SW 1271 (cell line): ENCODE results near the gene CLIP3.
A peak's percentile ranks its signal among the peaks of the same experiment; 100 is the strongest.
"Not testable (repeated sequence)": the region's sequence is repeated elsewhere in the genome, so short reads cannot be mapped to it uniquely, and the experiment has no call there.

Experiments used
- DNase-seq, 2 experiments: peaks; one replicate each; lab custom pipeline; 2025; lab: John Stamatoyannopoulos, UW

The CLIP3 gene

GRCh38 chr19:36046443-36047050, 13.9 kb upstream of the CLIP3 start:
- DNase-seq = no peak

GRCh38 chr19:36043952-36044351, 11.3 kb upstream of the CLIP3 start:
- DNase-seq = no peak

GRCh38 chr19:36041831-36042230, 9.2 kb upstream of the CLIP3 start:
- DNase-seq = no peak

GRCh38 chr19:36041092-36041491, 8.4 kb upstream of the CLIP3 start:
- not testable (repeated sequence) for DNase-seq

- DNase-seq = no peak
Observed at GRCh38 chr19:36040495-36040894, 7.8 kb upstream of the CLIP3 start.

- DNase-seq = no peak
Observed at GRCh38 chr19:36031308-36031707, 1.4 kb downstream of the CLIP3 start.

GRCh38 chr19:36030264-36031148, 2.2 kb downstream of the CLIP3 start:
- DNase-seq = no peak

GRCh38 chr19:36028313-36029041, 4.2 kb downstream of the CLIP3 start:
- no peak for DNase-seq

GRCh38 chr19:36027696-36028095, 5.0 kb downstream of the CLIP3 start:
- no peak for DNase-seq

GRCh38 chr19:36026091-36026876, 6.4 kb downstream of the CLIP3 start:
- DNase-seq = no peak

GRCh38 chr19:36025541-36025940, 7.1 kb downstream of the CLIP3 start:
- DNase-seq = no peak

GRCh38 chr19:36023432-36023831, 9.2 kb downstream of the CLIP3 start:
- no peak for DNase-seq

- no peak for DNase-seq
Observed at GRCh38 chr19:36019061-36019670, 13.5 kb downstream of the CLIP3 start.

- peak; percentile 93 to 97 for DNase-seq
Observed at GRCh38 chr19:36014012-36014924, 18.4 kb downstream of the CLIP3 start, which contains the start of gene ALKBH6. Gene ALKBH6 (minus strand): TSS chr19:36014213. CDS start chr19:36013397, 816 bp downstream.

GRCh38 chr19:36013280-36014011, 19.2 kb downstream of the CLIP3 start:
- no peak for DNase-seq

GRCh38 chr19:36010402-36010801, 22.3 kb downstream of the CLIP3 start:
- DNase-seq = no peak

GRCh38 chr19:36009633-36010379, 22.9 kb downstream of the CLIP3 start:
- DNase-seq = no peak

- peak in 1 of 2 experiments; percentile 12 for DNase-seq
Observed at GRCh38 chr19:36009220-36009619, 23.5 kb downstream of the CLIP3 start.
